ENCODE results near the gene ATP2C2.

Gene ATP2C2

DNA sequence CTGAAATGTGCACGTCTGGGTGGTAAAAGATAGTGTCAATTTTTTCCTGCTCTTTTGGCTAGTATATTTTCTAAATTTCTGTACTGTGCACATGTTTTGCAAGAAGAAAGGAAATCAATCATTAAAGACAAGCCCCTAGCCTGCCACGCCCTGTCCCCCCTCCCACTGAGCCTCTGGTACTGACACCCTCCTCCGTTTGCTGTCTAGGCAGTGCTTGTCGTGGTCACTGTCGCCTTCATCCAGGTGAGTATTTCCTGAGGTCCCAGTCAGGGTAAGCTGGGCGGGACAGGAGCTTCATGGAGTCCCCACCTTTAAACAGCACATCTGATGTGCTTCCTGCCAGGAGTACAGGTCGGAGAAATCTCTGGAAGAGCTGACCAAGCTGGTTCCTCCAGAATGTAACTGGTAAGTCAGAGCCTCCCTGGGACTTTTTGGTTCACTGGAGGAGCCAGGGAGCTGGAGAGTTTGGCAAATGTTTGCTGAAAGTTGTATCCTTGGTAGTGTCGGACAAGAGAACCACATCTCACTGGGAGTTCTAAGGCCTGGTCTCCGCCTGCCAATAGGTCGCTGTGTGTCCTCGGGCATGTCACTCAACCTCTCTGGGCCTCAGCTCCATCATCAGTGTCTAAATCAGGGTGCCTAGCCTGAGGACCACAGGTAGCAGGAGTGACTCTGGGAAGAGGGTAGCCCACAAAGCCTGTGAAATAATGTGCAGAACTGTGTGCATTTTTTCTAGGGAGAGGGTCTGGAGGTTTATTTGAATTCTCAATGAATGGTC lies 42.2 kb downstream of the ATP2C2 start:
- no peak for ATAC-seq
- TF ChIP-seq ZNF565 (CRISPR knock-in tag; conservative IDR thresholded peaks at IDR 0.05; ENCODE audit: low read depth) (no peak), ZFP30 (CRISPR knock-in tag; IDR thresholded peaks at IDR 0.05) (no peak)

GRCh38 chr16:84411768-84412167 lies 43.4 kb downstream of the ATP2C2 start:
- TF ChIP-seq ZNF565 (CRISPR knock-in tag; conservative IDR thresholded peaks at IDR 0.05; ENCODE audit: low read depth) (no peak), ZC3H10 (CRISPR knock-in tag; IDR thresholded peaks at IDR 0.05) (no peak), ISL1 (CRISPR knock-in tag; IDR thresholded peaks at IDR 0.05) (no peak), CSRNP3 (CRISPR knock-in tag; IDR thresholded peaks at IDR 0.05) (no peak), ZFP30 (CRISPR knock-in tag; IDR thresholded peaks at IDR 0.05) (no peak), ZNF70 (CRISPR knock-in tag; IDR thresholded peaks at IDR 0.05) (no peak), PPARA (CRISPR knock-in tag; IDR thresholded peaks at IDR 0.05; ENCODE audit: borderline replicate concordance) (no peak)
- TF ChIP-seq, protein P1, sequence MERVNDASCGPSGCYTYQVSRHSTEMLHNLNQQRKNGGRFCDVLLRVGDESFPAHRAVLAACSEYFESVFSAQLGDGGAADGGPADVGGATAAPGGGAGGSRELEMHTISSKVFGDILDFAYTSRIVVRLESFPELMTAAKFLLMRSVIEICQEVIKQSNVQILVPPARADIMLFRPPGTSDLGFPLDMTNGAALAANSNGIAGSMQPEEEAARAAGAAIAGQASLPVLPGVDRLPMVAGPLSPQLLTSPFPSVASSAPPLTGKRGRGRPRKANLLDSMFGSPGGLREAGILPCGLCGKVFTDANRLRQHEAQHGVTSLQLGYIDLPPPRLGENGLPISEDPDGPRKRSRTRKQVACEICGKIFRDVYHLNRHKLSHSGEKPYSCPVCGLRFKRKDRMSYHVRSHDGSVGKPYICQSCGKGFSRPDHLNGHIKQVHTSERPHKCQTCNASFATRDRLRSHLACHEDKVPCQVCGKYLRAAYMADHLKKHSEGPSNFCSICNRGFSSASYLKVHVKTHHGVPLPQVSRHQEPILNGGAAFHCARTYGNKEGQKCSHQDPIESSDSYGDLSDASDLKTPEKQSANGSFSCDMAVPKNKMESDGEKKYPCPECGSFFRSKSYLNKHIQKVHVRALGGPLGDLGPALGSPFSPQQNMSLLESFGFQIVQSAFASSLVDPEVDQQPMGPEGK (CRISPR knock-in tag; IDR thresholded peaks at IDR 0.05; ENCODE audit: borderline replicate concordance), result no peak
- no peak for ATAC-seq

DNA sequence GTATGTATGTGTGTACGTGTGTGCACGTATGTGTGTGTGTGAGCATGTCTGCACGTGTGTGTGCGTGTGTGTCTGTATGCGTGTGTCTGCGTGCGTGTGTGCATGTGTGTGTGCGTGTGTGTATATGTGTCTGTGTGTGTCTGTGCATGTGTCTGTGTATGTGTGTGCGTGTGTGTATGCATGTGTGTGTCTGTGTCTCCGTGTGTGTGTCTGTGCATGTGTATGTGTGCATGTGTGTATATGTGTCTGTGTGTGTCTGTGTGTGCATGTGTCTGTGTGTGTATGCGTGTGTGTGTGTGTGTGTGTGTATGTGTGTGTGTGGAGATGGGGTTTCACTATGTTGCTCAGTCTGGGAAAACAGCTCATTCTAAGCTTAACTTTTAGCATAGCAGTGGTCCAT lies 43.9 kb downstream of the ATP2C2 start:
- no peak for ATAC-seq
- TF ChIP-seq TSHZ2 (CRISPR knock-in tag; IDR thresholded peaks at IDR 0.05) (no peak), CSRNP3 (CRISPR knock-in tag; IDR thresholded peaks at IDR 0.05) (no peak), OSR1 (CRISPR knock-in tag; IDR thresholded peaks at IDR 0.05) (no peak), ZFP3 (CRISPR knock-in tag; IDR thresholded peaks at IDR 0.05) (no peak), ZNF565 (CRISPR knock-in tag; conservative IDR thresholded peaks at IDR 0.05; ENCODE audit: low read depth) (no peak), PPARA (CRISPR knock-in tag; IDR thresholded peaks at IDR 0.05; ENCODE audit: borderline replicate concordance) (no peak), ZNF8 (CRISPR knock-in tag; IDR thresholded peaks at IDR 0.05) (no peak)

GRCh38 chr16:84413244-84414004 lies 45.1 kb downstream of the ATP2C2 start:
- ATAC-seq, result no peak
- TF ChIP-seq ESRRG (CRISPR knock-in tag; IDR thresholded peaks at IDR 0.05) (no peak), TCF4 (CRISPR knock-in tag; IDR thresholded peaks at IDR 0.05; ENCODE audit: borderline replicate concordance) (no peak), ZNF565 (CRISPR knock-in tag; conservative IDR thresholded peaks at IDR 0.05; ENCODE audit: low read depth) (no peak), OSR1 (CRISPR knock-in tag; IDR thresholded peaks at IDR 0.05) (no peak), SNAI2 (CRISPR knock-in tag; IDR thresholded peaks at IDR 0.05) (no peak), RARB (CRISPR knock-in tag; IDR thresholded peaks at IDR 0.05) (no peak), BACH2 (CRISPR knock-in tag; IDR thresholded peaks at IDR 0.05; ENCODE audit: borderline replicate concordance) (no peak), TSHZ2 (CRISPR knock-in tag; IDR thresholded peaks at IDR 0.05) (no peak)
- TF ChIP-seq, protein P1 (CRISPR knock-in tag; IDR thresholded peaks at IDR 0.05; ENCODE audit: borderline replicate concordance), result no peak
